SKM-1 (cell line): Measurements from ENCODE around the gene ZCWPW1.
"Not testable (repeated sequence)": the region's sequence is repeated elsewhere in the genome, so short reads cannot be mapped to it uniquely, and the experiment has no call there.

Experiments used
- DNase-seq: peaks from one replicate; lab custom pipeline; 2025; ENCODE audit not compliant: unreplicated experiment; lab: John Stamatoyannopoulos, UW

The ZCWPW1 gene

GRCh38 chr7:100356416-100357068 is 72.0 kb downstream of the ZCWPW1 start:
- DNase-seq = no peak

GRCh38 chr7:100353685-100354330 is 74.7 kb downstream of the ZCWPW1 start:
- DNase-seq = no peak

- no peak for DNase-seq
Measured at GRCh38 chr7:100352984-100353684, 75.4 kb downstream of the ZCWPW1 start.

- not testable (repeated sequence) for DNase-seq
Measured at GRCh38 chr7:100352230-100352781, 76.2 kb downstream of the ZCWPW1 start.

GRCh38 chr7:100351657-100352058 is 76.8 kb downstream of the ZCWPW1 start:
- no peak for DNase-seq
